ENCODE measurements around the gene GRAP2. TPM values are rescaled to one million over a fixed set of nuclear protein-coding genes. Genes with fewer than 3 reads are reported as not detected.

Gene GRAP2
- total and polyA plus RNA-seq, 9 of the 15 experiments (the other 6 are each of a cell fraction or from before 2014, with no cell fraction given), result 4.8 to 88.7 (median 60.4) TPM

- Histone ChIP-seq H3K4me1 (replicated peaks in 1 of 2; ENCODE audit: control insufficient read depth in 2 of 2, insufficient read depth in 2 of 2, low read length in 2 of 2) (peaks cover 2 to 9% of the 10 kb centered on the region in 2 experiments; a peak in 2 of 5 replicates), H2AFZ (ENCODE audit: low read depth, low read length) (no peak overlapping the region), H3K9ac (ENCODE audit: insufficient read depth in 1 of 2, low read depth in 2 of 2, low read length in 2 of 2) (no peak overlapping the region), H3K36me3 (ENCODE audit: control insufficient read depth, insufficient read depth, low read length) (no peaks in the 10 kb centered on the region; the same call in 2 of the 3 replicates), H3K4me3 (no peak overlapping the region), H3K27ac (ENCODE audit: extremely low read depth, low read depth, low read length) (no peak overlapping the region), H3K4me2 (ENCODE audit: insufficient read depth, low read length) (no peak overlapping the region), H4K20me1 (replicated peaks; ENCODE audit: control insufficient read depth, insufficient read depth, low read length) (no peaks in the 10 kb centered on the region), H3K27me3 (ENCODE audit: control insufficient read depth in 2 of 2, insufficient read depth in 2 of 2, low read length in 2 of 2) (no peaks in the 10 kb centered on the region), H3K79me2 (ENCODE audit: control insufficient read depth, insufficient read depth, low read length) (no peaks in the 10 kb centered on the region), H3K9me1 (ENCODE audit: control insufficient read depth, insufficient read depth, low read length) (no peaks in the 10 kb centered on the region), H3K9me3 (replicated peaks; ENCODE audit: control insufficient read depth, insufficient read depth, low read depth, low read length) (no peaks in the 10 kb centered on the region)
- intact Hi-C loops (cut with micrococcal nuclease), result no loop called here
- no TSS peak for BruUV-seq (replicated peaks)
- CTCF ChIA-PET (ENCODE audit: low intra/inter-chr PET ratio), result no interaction called here
- POLR2A ChIA-PET, result interaction anchor here (0.7 to 1.5 kb wide), 2 partner anchors 8 to 31 kb away, joined by 3 to 4 read pairs; no protein-coding TSS in a partner anchor
- ATAC-seq, result no peak
- in situ Hi-C loops (cut with MboI), result no loop called here
- FAIRE-seq, result no peak
- 75% methylated on average over 6 of the region's 6 CpGs for WGBS (ENCODE audit: insufficient coverage, low coverage, missing lambda C conversion rate)
- DNase-seq (ENCODE audit: extremely low read depth in 1 of 4, low spot score in 3 of 4), result no peak
- TF ChIP-seq TCF7L2 (IDR thresholded peaks at IDR 0.05; ENCODE audit: low read depth, low read length), result no peak
- TF ChIP-seq MIER1 (IDR thresholded peaks at IDR 0.05; ENCODE audit: low read depth), result no peak
- TF ChIP-seq ZNF609 (CRISPR knock-in tag; IDR thresholded peaks at IDR 0.05; ENCODE audit: borderline replicate concordance), result no peak
- no peak for TF ChIP-seq ZNF282 (CRISPR knock-in tag; IDR thresholded peaks at IDR 0.05)
- TF ChIP-seq ZNF785 (CRISPR knock-in tag; IDR thresholded peaks at IDR 0.05), result no peak
- no peak for TF ChIP-seq HMBOX1 (IDR thresholded peaks at IDR 0.05)
- TF ChIP-seq TAF9B (IDR thresholded peaks at IDR 0.05; ENCODE audit: partially characterized antibody), result no peak
- no peak for TF ChIP-seq NUFIP1 (IDR thresholded peaks at IDR 0.05; ENCODE audit: partially characterized antibody)
- TF ChIP-seq SAP30 (IDR thresholded peaks at IDR 0.05; ENCODE audit: borderline replicate concordance, insufficient read depth, low read depth, low read length, poor library complexity, severe bottlenecking), result no peak
- TF ChIP-seq ARID1B (IDR thresholded peaks at IDR 0.05), result no peak
- TF ChIP-seq ZBTB11 (CRISPR knock-in tag; IDR thresholded peaks at IDR 0.05), result no peak
- TF ChIP-seq POLR2AphosphoS5 (IDR thresholded peaks at IDR 0.05; ENCODE audit: control insufficient read depth, insufficient read depth, low read depth, low read length), result no peak
Measured at GRCh38 chr22:39979048-39979447, 78.2 kb downstream of the GRAP2 start.

Measured in K562 (cell line).